ENCODE data around the gene ATP5F1D. TPM values are rescaled to one million over a fixed set of nuclear protein-coding genes. Genes with fewer than 3 reads are reported as not detected.

ATP5F1D gene
- total and polyA plus RNA-seq, 9 donors, result 1.3 to 218 (median 138) TPM

GRCh38 chr19:1237754-1238368, 3.7 kb upstream of the ATP5F1D start, which contains the start of gene CBARP:
CBARP (minus strand) TSS chr19:1238005; CDS start chr19:1236100, 1,905 bp downstream.
- intact Hi-C loops (cut with DNase I), result loop anchor here in 1 of 4 donors (10.0 kb wide), 1 partner anchor 313 kb away; the partner anchor contains the start of gene ARID3A
- TF ChIP-seq EP300 (IDR thresholded peaks at IDR 0.05) (no peak), POLR2A (IDR thresholded peaks at IDR 0.05) (no peak), CTCF (IDR thresholded peaks at IDR 0.05) (no peak)
- WGBS, 3 donors, result 1% methylated on average over 36 to 87 of the region's 87 CpGs
- Histone ChIP-seq H3K4me1 (ENCODE audit: insufficient read depth) (peaks cover 22% of the 10 kb centered on the region), H3K4me3 (peak within 1 kb of the TSS; percentile 37), H3K27ac (peak within 1 kb of the TSS; percentile 81 to 89), H3K9me3 (no peaks in the 10 kb centered on the region), H3K36me3 (no peaks in the 10 kb centered on the region), H3K27me3 (peaks cover 4% of the 10 kb centered on the region)
- peak; percentile 52 to 82 (median 76) for DNase-seq

GRCh38 chr19:1238369-1239303, 2.9 kb upstream of the ATP5F1D start:
- no peaks in the 10 kb centered on the region for H3K36me3 ChIP-seq
- peaks cover 17% of the 10 kb centered on the region for H3K4me1 ChIP-seq (ENCODE audit: insufficient read depth)
- peak overlapping the region; percentile 37 for H3K4me3 ChIP-seq
- DNase-seq, result peak in 1 of 5 donors; percentile 66
- no peaks in the 10 kb centered on the region for H3K9me3 ChIP-seq
- H3K27ac ChIP-seq, result peak overlapping the region; percentile 81 to 89
- WGBS, 3 donors, result 50 to 59% (median 55%) methylated on average over 34 of the region's 34 CpGs
- intact Hi-C loops (cut with DNase I), result loop anchor here in 1 of 4 donors (10.0 kb wide), 1 partner anchor 314 kb away; the partner anchor contains the start of gene ARID3A
- peaks cover 4% of the 10 kb centered on the region for H3K27me3 ChIP-seq
- TF ChIP-seq EP300 (IDR thresholded peaks at IDR 0.05) (no peak), POLR2A (IDR thresholded peaks at IDR 0.05) (no peak), CTCF (IDR thresholded peaks at IDR 0.05) (no peak)

- peaks cover 17% of the 10 kb centered on the region for H3K4me1 ChIP-seq (ENCODE audit: insufficient read depth)
These were observed 2.1 kb upstream of the ATP5F1D start for GRCh38 chr19:1239420-1239795.

GRCh38 chr19:1239796-1240737, 1.5 kb upstream of the ATP5F1D start:
- no peaks in the 10 kb centered on the region for H3K9me3 ChIP-seq
- 10 to 22% (median 11%) methylated on average over 46 to 84 of the region's 84 CpGs for WGBS, 3 donors
- intact Hi-C loops (cut with DNase I), result loop anchor here in 2 of 4 donors (10.0 kb wide), 3 partner anchors 215 to 805 kb away; partner anchors contain the start of genes ARID3A (in 1 of the 2), CNN2 (in 1 of the 2), RNU6-2 (in 1 of the 2) and TMEM259 (in 1 of the 2)
- peak; percentile 91 to 97 (median 96) for DNase-seq
- H3K4me3 ChIP-seq, result peak overlapping the region; percentile 21
- H3K36me3 ChIP-seq, result no peaks in the 10 kb centered on the region
- peaks cover 4% of the 10 kb centered on the region for H3K27me3 ChIP-seq
- TF ChIP-seq EP300 (IDR thresholded peaks at IDR 0.05) (no peak), CTCF (IDR thresholded peaks at IDR 0.05) (peak; percentile 94 to 99 (median 97))
- peak overlapping the region; percentile 81 to 89 for H3K27ac ChIP-seq
- H3K4me1 ChIP-seq (ENCODE audit: insufficient read depth), result peaks cover 22% of the 10 kb centered on the region

More at GRCh38 chr19:1239420-1239795, 2.1 kb upstream of the ATP5F1D start:
- peaks cover 4% of the 10 kb centered on the region for H3K27me3 ChIP-seq
- no peak overlapping the region for H3K4me3 ChIP-seq
- H3K27ac ChIP-seq, result peak overlapping the region; percentile 81 to 89
- 74 to 80% (median 79%) methylated on average over 11 of the region's 11 CpGs for WGBS, 3 donors
- H3K36me3 ChIP-seq, result no peaks in the 10 kb centered on the region
- no peaks in the 10 kb centered on the region for H3K9me3 ChIP-seq
- peak in 1 of 5 donors; percentile 69 for DNase-seq
- intact Hi-C loops (cut with DNase I), result loop anchor here in 1 of 4 donors (10.0 kb wide), 1 partner anchor 315 kb away; the partner anchor contains the start of gene ARID3A
- no peak for TF ChIP-seq POLR2A (IDR thresholded peaks at IDR 0.05)
